HL-60 (cell line): Measurements from ENCODE around the gene SCARB2.

Experiments used
- DNase-seq, 2 experiments: peaks; one replicate each; pipeline ENCODE4 v3.0.0-alpha.2; 2010 to 2020; ENCODE audit warnings: low read depth in 1 of 2, low spot score in 1 of 2
- H3K27ac ChIP-seq: fragments of 250-450 bp; sonication (Bioruptor Pico); replicated peaks from 2 replicates; pipeline ENCODE4 v1.5.1; 2020; ENCODE audit warnings: mild to moderate bottlenecking, moderate library complexity
- H3K27me3 ChIP-seq: fragments of 250-450 bp; sonication (Bioruptor Pico); 2 replicates; pipeline ENCODE4 v1.5.1; 2021; ENCODE audit warnings: mild to moderate bottlenecking, moderate library complexity; ENCODE audit not compliant: insufficient read depth, poor library complexity, severe bottlenecking
- H3K4me3 ChIP-seq: replicated peaks from 2 replicates; pipeline ENCODE4 v1.5.1; 2011; ENCODE audit warnings: mild to moderate bottlenecking, control low read depth, low read length; ENCODE audit not compliant: insufficient read depth
- GABPA ChIP-seq: IDR thresholded peaks from 2 replicates; pipeline ENCODE4 v1.6.1; 2012; ENCODE audit warnings: low read depth
- POLR2AphosphoS5 ChIP-seq: IDR thresholded peaks from 2 replicates; pipeline ENCODE4 v1.6.1; 2012; ENCODE audit warnings: low read depth
- SPI1 ChIP-seq: IDR thresholded peaks from 2 replicates; pipeline ENCODE4 v1.6.1; 2012; ENCODE audit warnings: low read depth, mild to moderate bottlenecking, borderline replicate concordance
- long read RNA-seq: library from polyadenylated mRNA; unstranded; transcript quantifications from one replicate; pipeline ENCODE4 v2.0.0, GENCODE V29; 2020
- TF ChIP-seq, protein P1 (sequence below): IDR thresholded peaks from 2 replicates; pipeline ENCODE4 v1.6.1; 2012; ENCODE audit warnings: low read depth; ENCODE audit not compliant: insufficient replicate concordance
- TF ChIP-seq, protein P2 (sequence below): IDR thresholded peaks from one replicate; pipeline ENCODE4 v1.5.1; 2011; ENCODE audit warnings: low read length, control low read depth, inconsistent platforms; ENCODE audit not compliant: insufficient read depth

SCARB2 gene, protein sequence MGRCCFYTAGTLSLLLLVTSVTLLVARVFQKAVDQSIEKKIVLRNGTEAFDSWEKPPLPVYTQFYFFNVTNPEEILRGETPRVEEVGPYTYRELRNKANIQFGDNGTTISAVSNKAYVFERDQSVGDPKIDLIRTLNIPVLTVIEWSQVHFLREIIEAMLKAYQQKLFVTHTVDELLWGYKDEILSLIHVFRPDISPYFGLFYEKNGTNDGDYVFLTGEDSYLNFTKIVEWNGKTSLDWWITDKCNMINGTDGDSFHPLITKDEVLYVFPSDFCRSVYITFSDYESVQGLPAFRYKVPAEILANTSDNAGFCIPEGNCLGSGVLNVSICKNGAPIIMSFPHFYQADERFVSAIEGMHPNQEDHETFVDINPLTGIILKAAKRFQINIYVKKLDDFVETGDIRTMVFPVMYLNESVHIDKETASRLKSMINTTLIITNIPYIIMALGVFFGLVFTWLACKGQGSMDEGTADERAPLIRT
- long read RNA-seq, full-length matches to known transcripts = 44 of 52 reads
- long read RNA-seq, partial matches to known transcripts = 1 of 52 reads
- long read RNA-seq, other reads (novel, unspliced or antisense) = 7 of 52 reads

DNA sequence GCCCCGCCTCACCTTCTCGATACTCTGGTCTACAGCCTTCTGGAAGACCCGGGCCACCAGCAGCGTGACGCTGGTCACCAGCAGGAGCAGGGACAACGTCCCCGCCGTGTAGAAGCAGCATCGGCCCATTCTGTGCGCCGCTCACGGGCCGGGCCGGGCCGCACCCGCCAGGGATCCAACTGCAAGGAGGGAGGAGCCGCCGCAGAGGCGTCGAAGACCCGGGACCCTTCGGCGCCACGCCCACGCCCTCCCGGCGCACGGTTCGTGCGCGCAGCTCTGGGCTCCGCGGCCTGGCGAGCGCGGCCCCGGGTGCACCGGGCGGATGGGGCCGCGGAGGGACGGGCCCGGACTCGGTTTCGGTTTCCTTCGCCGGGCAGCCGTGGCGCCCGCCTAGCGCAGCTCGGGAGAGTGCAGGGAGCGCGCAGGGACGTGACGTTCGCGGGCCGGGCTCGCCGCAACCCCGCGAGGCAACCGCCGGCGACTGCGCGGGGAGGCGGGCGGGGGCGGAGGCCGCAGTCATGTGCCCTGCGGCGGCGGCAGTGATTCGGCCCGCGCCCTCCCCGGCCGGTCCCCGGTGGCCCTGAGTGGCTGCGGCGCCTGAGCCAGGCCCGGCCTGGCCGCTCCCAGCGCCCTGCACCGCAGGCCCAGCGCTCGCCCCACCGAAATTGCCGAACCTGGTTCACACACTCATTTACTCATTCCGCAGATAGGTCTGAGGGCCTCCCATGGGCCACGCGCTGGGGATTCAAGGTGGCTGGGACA, at the start of gene SCARB2:
TSS of gene SCARB2 (minus strand) at position 410 of the 762 bp plus-strand sequence. CDS start at position 129, 281 bp downstream.
- Histone ChIP-seq H3K27me3 (no peaks in the 10 kb centered on the region), H3K27ac (peak within 1 kb of the TSS; percentile 79), H3K4me3 (peak within 1 kb of the TSS; percentile 67)
- TF ChIP-seq, protein P1, sequence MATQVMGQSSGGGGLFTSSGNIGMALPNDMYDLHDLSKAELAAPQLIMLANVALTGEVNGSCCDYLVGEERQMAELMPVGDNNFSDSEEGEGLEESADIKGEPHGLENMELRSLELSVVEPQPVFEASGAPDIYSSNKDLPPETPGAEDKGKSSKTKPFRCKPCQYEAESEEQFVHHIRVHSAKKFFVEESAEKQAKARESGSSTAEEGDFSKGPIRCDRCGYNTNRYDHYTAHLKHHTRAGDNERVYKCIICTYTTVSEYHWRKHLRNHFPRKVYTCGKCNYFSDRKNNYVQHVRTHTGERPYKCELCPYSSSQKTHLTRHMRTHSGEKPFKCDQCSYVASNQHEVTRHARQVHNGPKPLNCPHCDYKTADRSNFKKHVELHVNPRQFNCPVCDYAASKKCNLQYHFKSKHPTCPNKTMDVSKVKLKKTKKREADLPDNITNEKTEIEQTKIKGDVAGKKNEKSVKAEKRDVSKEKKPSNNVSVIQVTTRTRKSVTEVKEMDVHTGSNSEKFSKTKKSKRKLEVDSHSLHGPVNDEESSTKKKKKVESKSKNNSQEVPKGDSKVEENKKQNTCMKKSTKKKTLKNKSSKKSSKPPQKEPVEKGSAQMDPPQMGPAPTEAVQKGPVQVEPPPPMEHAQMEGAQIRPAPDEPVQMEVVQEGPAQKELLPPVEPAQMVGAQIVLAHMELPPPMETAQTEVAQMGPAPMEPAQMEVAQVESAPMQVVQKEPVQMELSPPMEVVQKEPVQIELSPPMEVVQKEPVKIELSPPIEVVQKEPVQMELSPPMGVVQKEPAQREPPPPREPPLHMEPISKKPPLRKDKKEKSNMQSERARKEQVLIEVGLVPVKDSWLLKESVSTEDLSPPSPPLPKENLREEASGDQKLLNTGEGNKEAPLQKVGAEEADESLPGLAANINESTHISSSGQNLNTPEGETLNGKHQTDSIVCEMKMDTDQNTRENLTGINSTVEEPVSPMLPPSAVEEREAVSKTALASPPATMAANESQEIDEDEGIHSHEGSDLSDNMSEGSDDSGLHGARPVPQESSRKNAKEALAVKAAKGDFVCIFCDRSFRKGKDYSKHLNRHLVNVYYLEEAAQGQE = no peak
- TF ChIP-seq POLR2AphosphoS5 (no peak), SPI1 (no peak), GABPA (no peak)
- TF ChIP-seq, protein P2, sequence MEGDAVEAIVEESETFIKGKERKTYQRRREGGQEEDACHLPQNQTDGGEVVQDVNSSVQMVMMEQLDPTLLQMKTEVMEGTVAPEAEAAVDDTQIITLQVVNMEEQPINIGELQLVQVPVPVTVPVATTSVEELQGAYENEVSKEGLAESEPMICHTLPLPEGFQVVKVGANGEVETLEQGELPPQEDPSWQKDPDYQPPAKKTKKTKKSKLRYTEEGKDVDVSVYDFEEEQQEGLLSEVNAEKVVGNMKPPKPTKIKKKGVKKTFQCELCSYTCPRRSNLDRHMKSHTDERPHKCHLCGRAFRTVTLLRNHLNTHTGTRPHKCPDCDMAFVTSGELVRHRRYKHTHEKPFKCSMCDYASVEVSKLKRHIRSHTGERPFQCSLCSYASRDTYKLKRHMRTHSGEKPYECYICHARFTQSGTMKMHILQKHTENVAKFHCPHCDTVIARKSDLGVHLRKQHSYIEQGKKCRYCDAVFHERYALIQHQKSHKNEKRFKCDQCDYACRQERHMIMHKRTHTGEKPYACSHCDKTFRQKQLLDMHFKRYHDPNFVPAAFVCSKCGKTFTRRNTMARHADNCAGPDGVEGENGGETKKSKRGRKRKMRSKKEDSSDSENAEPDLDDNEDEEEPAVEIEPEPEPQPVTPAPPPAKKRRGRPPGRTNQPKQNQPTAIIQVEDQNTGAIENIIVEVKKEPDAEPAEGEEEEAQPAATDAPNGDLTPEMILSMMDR = no peak
- DNase-seq = peak in 1 of 2 experiments; percentile 75

DNA sequence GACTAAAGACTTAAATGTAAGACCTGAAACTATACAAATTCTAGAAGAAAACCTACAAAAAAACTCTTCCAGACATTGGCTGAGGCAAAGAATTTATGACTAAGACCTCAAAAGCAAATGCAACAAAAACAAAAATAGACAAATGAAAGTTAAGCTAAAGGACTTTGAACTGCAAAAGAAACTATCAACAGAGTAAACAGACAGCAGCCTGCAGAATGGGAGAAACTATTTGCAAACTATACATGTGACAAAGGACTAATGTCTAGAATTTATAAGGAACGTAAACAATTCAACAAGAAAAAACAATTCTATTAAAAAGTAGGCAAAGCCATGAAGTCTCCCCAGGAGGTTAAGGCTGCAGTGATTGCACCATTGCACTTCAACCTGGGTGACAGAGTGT, 46.9 kb upstream of the SCARB2 start:
- Histone ChIP-seq H3K27me3 (no peaks in the 10 kb centered on the region), H3K4me3 (no peak overlapping the region), H3K27ac (no peak overlapping the region)
- TF ChIP-seq, protein P1 = no peak
- TF ChIP-seq, protein P2 = no peak
- no peak for TF ChIP-seq POLR2AphosphoS5
- TF ChIP-seq GABPA = no peak
- TF ChIP-seq SPI1 = no peak
- no peak for DNase-seq

DNA sequence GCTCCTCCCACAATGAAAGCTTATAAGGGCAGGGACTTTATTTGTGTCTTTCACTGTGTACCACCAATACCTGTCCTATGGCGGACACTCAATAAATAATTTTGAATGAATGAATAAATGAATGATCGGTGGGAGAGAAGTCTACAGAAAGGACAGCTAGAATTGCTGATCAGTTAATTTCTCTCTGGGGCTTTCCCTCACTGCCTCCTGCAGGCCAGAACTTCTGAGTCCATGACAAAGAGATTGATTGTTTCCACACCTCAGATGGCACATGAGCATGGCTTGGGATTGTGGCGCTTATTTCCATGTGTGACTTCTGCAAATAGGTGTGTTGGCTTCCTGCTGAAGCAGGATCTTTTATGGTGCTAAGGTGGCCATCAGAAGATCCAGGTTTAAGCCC, 44.2 kb upstream of the SCARB2 start:
- no peak overlapping the region for H3K4me3 ChIP-seq
- TF ChIP-seq POLR2AphosphoS5 (no peak), SPI1 (no peak), GABPA (no peak)
- TF ChIP-seq, protein P2 = no peak
- TF ChIP-seq, protein P1 = no peak
- H3K27me3 ChIP-seq = no peaks in the 10 kb centered on the region
- H3K27ac ChIP-seq = no peak overlapping the region
- DNase-seq = no peak
